SJSA1 (cell line): ENCODE results near the gene NFAM1. TPM values are rescaled to one million over a fixed set of nuclear protein-coding genes. Genes with fewer than 3 reads are reported as not detected.

ENCODE experiments used
- DNase-seq, 2 experiments: peaks; one replicate each; pipeline ENCODE4 v3.0.0-alpha.2; 2015 to 2020; ENCODE audit warnings: low spot score in 2 of 2, low read depth in 1 of 2
- H3K27ac ChIP-seq: fragments of 250-450 bp; sonication (Bioruptor Pico); 2 replicates; pipeline ENCODE4 v1.5.1; 2020; ENCODE audit warnings: mild to moderate bottlenecking, moderate library complexity
- H3K27me3 ChIP-seq: fragments of 250-450 bp; sonication (Bioruptor Pico); replicated peaks from 2 replicates; pipeline ENCODE4 v1.5.1; 2020; ENCODE audit warnings: mild to moderate bottlenecking, moderate library complexity
- H3K36me3 ChIP-seq: fragments of 250-450 bp; sonication (Bioruptor Pico); 2 replicates; pipeline ENCODE4 v1.5.1; 2020; ENCODE audit warnings: mild to moderate bottlenecking
- H3K4me1 ChIP-seq: fragments of 250-450 bp; sonication (Bioruptor Pico); replicated peaks from 2 replicates; pipeline ENCODE4 v1.6.1; 2021; ENCODE audit warnings: mild to moderate bottlenecking
- H3K4me3 ChIP-seq: fragments of 250-450 bp; sonication (Bioruptor Pico); 2 replicates; pipeline ENCODE4 v1.5.1; 2020; ENCODE audit warnings: mild to moderate bottlenecking
- H3K9me3 ChIP-seq: fragments of 250-450 bp; sonication (Bioruptor Pico); replicated peaks from 2 replicates; pipeline ENCODE4 v1.5.1; 2020; ENCODE audit warnings: mild to moderate bottlenecking
- total RNA-seq: library from RNA; depleted of rRNA; stranded (reverse); fragments of >200 nt; shearing (Covaris generic); gene quantifications from 2 replicates; pipeline ENCODE4 v1.2.3, GENCODE V29; 2014

The NFAM1 gene
- total RNA-seq, 1 experiment from 2014 or later, result not detected

DNA sequence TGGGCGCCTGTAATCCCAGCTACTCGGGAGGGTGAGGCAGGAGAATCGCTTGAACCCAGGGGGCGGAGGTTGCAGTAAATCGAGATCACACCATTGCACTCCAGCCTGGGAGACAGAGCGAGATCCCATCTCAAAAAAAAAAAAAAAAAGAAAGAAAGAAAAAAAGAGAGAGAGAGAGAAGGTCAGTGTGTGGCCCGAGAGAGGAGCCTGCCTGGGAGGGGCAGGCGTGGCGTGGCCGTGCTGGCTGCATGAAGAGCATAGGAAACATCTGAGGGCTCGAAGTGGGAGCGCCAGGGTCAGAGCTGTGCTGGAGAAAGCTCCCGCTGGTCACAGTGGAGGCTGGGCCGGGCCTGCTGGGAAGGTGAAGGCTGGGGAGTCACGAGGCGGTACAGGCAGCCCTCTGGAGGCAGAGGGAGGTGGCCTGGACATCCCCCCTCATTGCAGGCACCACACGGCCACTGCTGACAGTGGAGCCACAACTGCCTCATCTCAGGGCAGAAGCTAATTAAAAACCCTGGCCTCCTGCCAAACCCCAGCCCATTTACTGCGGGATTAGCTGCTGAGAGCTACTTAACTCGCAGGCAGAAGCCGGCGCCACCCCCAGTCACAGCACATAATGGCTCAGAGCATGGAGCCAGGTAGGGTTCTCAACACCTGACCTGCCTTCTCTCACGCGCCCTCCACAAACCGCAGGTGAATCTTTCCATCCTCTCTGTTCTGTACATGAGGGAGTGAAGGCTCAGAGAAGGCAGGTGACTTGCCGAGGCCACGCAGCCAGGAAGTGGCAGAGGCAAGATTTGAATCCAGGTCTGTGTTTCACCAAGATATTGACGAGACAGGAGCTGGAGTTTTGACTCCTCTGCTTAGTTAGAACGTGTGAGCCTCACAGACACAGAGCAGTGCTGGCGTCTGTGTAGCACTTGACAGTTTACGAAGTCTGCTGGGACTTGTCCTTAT, 32.6 kb downstream of the NFAM1 start:
- no peak for DNase-seq
- Histone ChIP-seq H3K4me1 (no peaks in the 10 kb centered on the region), H3K9me3 (no peaks in the 10 kb centered on the region), H3K4me3 (no peak overlapping the region), H3K36me3 (no peaks in the 10 kb centered on the region), H3K27ac (no peak overlapping the region), H3K27me3 (peaks cover 3% of the 10 kb centered on the region)

DNA sequence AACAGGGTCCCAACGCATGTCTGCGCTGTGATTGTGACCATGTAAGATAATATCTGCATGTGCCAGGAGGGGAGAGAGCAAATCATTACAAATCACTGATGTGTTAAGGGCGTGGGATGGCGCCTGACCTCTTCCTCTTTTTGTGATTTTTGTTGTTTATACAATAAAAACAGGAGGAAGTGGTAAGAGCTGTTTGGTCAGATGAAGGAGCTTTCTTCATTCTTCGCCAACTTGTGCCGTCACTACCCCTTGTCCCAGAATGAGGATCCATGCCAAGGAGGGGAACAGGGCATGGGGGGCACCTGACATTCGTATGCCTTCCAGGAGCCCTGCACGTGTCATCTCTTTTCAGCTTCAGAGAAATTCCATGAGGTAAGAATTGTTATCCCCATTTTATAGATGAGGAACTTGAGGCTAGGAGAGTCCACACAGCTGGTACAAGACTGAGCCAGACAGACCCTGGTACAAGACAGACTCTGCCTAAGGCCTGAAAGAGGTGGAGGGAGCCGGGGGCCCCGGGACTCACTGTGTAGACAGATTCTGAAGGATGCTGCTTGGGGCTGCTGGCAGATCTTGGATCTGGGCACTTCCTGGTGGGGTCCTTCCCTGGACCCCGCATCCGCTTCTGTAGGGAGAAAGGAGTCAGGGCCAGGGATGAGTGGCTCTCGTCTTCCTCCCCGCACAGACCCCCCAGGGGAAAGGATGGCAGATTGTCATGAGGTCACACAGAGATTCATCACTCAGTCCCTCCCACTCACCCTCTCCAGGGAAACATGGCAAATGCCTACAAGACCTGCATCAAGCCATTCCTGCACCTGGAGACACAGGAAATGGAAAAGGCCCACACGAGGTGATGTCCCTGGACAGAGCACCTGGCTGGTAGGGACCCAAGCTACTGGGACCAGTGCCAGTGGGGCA, 34.6 kb downstream of the NFAM1 start:
- DNase-seq, result no peak
- Histone ChIP-seq H3K27me3 (no peaks in the 10 kb centered on the region; the same call in 1 of the 2 replicates), H3K9me3 (no peaks in the 10 kb centered on the region), H3K27ac (no peak overlapping the region), H3K4me3 (no peak overlapping the region), H3K4me1 (no peaks in the 10 kb centered on the region), H3K36me3 (no peaks in the 10 kb centered on the region)

DNA sequence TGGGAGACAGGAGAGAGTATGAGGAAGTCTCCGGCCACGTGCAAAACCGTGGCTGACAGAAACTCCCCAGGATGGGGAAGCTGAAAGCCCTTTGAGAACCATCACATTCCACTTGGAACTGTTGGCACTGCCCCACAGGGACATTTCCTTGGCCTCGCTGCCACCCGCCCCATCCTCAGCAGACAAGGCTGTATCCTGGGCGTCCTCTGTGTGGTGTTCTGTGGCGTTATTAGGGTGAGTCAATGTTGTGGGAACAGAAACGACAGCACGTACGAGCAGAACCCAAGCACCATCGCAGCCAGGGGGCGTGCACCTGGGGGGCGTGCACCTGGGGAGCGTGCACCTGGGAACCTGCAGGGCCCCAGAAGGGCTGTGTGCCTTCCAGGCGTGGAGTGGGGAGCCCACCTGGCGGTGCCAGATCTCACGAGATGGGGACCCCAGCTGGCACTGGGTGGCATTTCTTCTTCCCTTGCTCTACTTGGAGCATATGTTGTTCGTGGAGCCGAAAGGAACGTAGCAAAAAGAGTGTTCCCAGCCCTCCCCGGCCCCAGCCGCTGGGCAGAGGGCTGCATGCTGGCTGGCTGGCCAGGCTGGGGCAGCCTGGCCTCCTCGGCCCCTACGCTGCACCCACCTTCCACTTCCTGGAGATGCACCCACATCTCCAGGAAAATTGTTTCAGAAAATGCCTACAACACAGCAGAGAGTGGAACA, 35.4 kb downstream of the NFAM1 start:
- no peaks in the 10 kb centered on the region; the same call in 1 of the 2 replicates for H3K27me3 ChIP-seq
- no peaks in the 10 kb centered on the region for H3K9me3 ChIP-seq

DNA sequence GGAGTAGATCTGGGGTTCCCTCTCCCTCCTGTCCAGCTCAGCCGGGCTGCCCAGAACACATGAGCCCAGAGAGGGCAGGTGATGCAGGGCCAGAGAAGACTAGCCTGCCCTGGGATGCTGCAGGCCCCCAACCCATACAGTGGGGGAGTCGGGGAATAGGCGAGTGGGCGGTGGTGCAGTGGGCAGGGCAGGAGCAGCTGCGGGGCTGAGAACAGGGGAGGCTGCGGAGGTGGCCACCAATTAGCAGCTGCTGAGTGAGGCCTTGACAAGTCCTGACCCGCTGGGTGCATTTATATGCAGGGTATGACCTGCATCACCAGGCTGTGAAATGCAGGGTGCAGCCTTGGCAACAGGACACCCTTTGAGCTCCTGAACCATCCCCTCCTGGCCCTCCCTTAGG, 43.1 kb downstream of the NFAM1 start:
- Histone ChIP-seq H3K4me1 (no peaks in the 10 kb centered on the region), H3K9me3 (no peaks in the 10 kb centered on the region), H3K27me3 (no peaks in the 10 kb centered on the region; the same call in 1 of the 2 replicates), H3K36me3 (no peaks in the 10 kb centered on the region), H3K4me3 (no peak overlapping the region), H3K27ac (no peak overlapping the region)
- no peak for DNase-seq

More for the DNA sequence above, 35.4 kb downstream of the NFAM1 start:
- Histone ChIP-seq H3K36me3 (no peaks in the 10 kb centered on the region), H3K27ac (no peak overlapping the region), H3K4me3 (no peak overlapping the region), H3K4me1 (no peaks in the 10 kb centered on the region)
- DNase-seq, result no peak

- H3K4me1 ChIP-seq, result no peaks in the 10 kb centered on the region
- no peak overlapping the region for H3K4me3 ChIP-seq
- no peaks in the 10 kb centered on the region for H3K27me3 ChIP-seq
- no peak for DNase-seq
- no peaks in the 10 kb centered on the region for H3K9me3 ChIP-seq
- no peaks in the 10 kb centered on the region for H3K36me3 ChIP-seq
- no peak overlapping the region for H3K27ac ChIP-seq
Measured at GRCh38 chr22:42388130-42388797, 43.9 kb downstream of the NFAM1 start.

GRCh38 chr22:42387631-42388030, 44.6 kb downstream of the NFAM1 start:
- Histone ChIP-seq H3K36me3 (no peaks in the 10 kb centered on the region), H3K4me1 (no peaks in the 10 kb centered on the region), H3K4me3 (no peak overlapping the region), H3K27ac (no peak overlapping the region), H3K27me3 (no peaks in the 10 kb centered on the region), H3K9me3 (no peaks in the 10 kb centered on the region)
- DNase-seq, result no peak

DNA sequence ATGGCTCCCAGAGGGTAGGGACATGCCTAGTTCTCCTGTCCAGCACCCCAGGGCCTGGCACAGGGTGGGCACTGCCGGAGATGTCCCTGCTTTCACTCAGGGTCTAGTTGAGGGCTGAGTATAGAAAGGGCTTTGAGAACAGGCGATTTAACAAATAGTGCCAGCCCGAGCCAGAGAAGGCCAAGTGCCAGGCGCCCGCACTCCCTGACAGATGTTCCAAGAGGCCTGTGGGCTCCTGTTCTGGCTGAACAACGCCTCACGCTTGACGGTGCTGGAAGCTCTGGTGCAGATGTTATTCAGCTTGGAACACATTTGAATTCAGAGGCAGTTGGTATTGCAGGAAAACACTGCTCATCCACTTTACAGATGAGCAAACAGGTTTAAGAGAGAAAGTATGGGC, 46.5 kb downstream of the NFAM1 start:
- Histone ChIP-seq H3K4me1 (no peaks in the 10 kb centered on the region), H3K9me3 (no peaks in the 10 kb centered on the region), H3K27ac (no peak overlapping the region), H3K27me3 (no peaks in the 10 kb centered on the region; the same call in 1 of the 2 replicates), H3K4me3 (no peak overlapping the region), H3K36me3 (no peaks in the 10 kb centered on the region)
- DNase-seq, result no peak

GRCh38 chr22:42384506-42384905, 47.7 kb downstream of the NFAM1 start:
- Histone ChIP-seq H3K27ac (no peak overlapping the region), H3K9me3 (no peaks in the 10 kb centered on the region), H3K27me3 (no peaks in the 10 kb centered on the region; the same call in 1 of the 2 replicates), H3K4me3 (no peak overlapping the region), H3K36me3 (no peaks in the 10 kb centered on the region), H3K4me1 (no peaks in the 10 kb centered on the region)
- DNase-seq, result no peak

- Histone ChIP-seq H3K4me1 (no peaks in the 10 kb centered on the region), H3K4me3 (no peak overlapping the region), H3K27ac (no peak overlapping the region), H3K9me3 (no peaks in the 10 kb centered on the region), H3K36me3 (no peaks in the 10 kb centered on the region), H3K27me3 (no peaks in the 10 kb centered on the region; the same call in 1 of the 2 replicates)
- DNase-seq, result no peak
Measured at GRCh38 chr22:42383851-42384417, 48.3 kb downstream of the NFAM1 start.

DNA sequence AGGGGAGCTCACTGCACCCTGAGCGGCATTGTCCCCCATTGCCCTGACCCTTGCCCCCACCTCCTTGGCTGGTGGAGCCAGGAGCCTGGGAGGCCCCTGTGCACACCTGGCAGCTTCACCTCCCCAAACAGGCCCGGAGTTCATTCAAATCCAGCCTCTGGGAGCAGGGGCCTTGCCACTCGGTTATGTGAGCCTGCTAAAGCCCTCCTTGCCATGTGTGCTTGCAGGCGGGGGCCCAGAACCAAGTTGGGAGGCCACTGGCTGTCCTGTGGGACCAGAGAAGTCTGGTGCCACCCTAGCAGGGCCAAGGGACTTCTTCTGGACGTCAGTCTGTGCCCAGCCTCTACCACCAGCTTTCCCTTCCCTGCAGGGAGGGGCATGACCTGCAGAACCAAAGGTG, 48.9 kb downstream of the NFAM1 start:
- no peaks in the 10 kb centered on the region for H3K4me1 ChIP-seq
- DNase-seq, result no peak

DNA sequence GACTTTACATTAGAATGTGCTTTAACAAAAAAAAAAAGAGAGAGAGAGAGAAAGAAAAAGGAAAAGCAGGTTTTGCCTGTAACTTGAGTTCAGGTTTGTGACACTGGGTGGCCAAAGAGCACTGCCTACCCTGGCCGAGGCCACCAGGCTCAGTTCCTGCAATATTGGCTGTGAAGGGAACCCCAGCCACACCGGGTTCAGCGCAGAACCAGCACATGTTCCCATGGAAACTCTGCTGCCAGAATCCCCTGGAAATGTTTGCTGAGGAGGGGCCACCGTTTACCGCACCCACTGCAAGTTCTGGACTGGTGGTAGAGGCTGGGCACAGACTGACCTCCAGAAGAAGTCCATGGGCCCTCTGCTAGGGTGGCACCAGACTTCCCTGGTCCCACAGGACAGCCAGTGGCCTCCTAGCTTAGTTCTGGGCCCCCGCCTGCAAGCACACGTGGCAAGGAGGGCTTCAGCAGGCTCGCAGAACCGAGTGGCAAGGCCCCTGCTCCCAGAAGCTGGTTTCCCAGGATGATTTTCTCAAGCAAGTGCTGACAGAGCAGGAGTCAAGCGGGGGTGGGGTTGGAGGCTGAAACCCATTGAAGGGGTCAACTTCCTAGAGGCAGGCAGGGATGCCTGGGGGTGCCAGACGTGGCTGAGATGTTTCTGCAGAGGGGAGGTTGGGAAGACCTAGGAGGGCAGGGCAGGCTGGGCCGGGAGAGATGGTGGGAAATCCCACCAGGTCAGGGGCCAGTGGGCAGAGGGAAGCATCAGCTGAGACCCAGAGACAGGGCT, 51.2 kb downstream of the NFAM1 start:
- H3K9me3 ChIP-seq, result no peaks in the 10 kb centered on the region
- H3K4me3 ChIP-seq, result no peak overlapping the region
- H3K4me1 ChIP-seq, result no peaks in the 10 kb centered on the region
- no peak overlapping the region for H3K27ac ChIP-seq
- no peaks in the 10 kb centered on the region; the same call in 1 of the 2 replicates for H3K27me3 ChIP-seq
- H3K36me3 ChIP-seq, result no peaks in the 10 kb centered on the region
- DNase-seq, result no peak

More for the DNA sequence above, 48.9 kb downstream of the NFAM1 start:
- Histone ChIP-seq H3K9me3 (no peaks in the 10 kb centered on the region), H3K27me3 (no peaks in the 10 kb centered on the region; the same call in 1 of the 2 replicates), H3K4me3 (no peak overlapping the region), H3K27ac (no peak overlapping the region), H3K36me3 (no peaks in the 10 kb centered on the region)

- Histone ChIP-seq H3K27me3 (no peaks in the 10 kb centered on the region; the same call in 1 of the 2 replicates), H3K36me3 (no peaks in the 10 kb centered on the region), H3K9me3 (no peaks in the 10 kb centered on the region), H3K4me3 (no peak overlapping the region), H3K4me1 (no peaks in the 10 kb centered on the region), H3K27ac (no peak overlapping the region)
- no peak for DNase-seq
Measured at GRCh38 chr22:42379966-42380537, 52.2 kb downstream of the NFAM1 start.
